HCT116 (cell line): ENCODE results near the gene IRGM. TPM values are rescaled to one million over a fixed set of nuclear protein-coding genes. Genes with fewer than 3 reads are reported as not detected.

Experiments used
- ATAC-seq: fragments of 200-7000 bp; cut with Tn5 transposase; 2 replicates; pipeline ENCODE4 v1.9.1; 2020; ENCODE audit warnings: mild to moderate bottlenecking, moderate library complexity
- BruUV-seq: library from RNA; stranded (reverse); fragments of 400-500 nt; replicated peaks from 2 replicates; lab custom pipeline; 2021; lab: Mats Ljungman, UMichigan
- CTCF ChIA-PET: fragments of 300-600 bp; sonication (Branson Sonifier 250); formaldehyde crosslinking; loops from one replicate; lab custom pipeline; 2021; ENCODE audit warnings: antibody characterized with exemption; lab: Charles Lee
- POLR2A ChIA-PET: fragments of 300-600, 350-600 bp; sonication (Branson Sonifier 250); formaldehyde crosslinking; loops from one replicate; lab custom pipeline; 2021; ENCODE audit warnings: antibody characterized with exemption; lab: Charles Lee
- RAD21 ChIA-PET, 2 experiments: fragments of 300-600 bp; sonication (Branson Sonifier 250); formaldehyde crosslinking; loops; one replicate each; lab custom pipeline; 2023; ENCODE audit warnings: low total read pairs in 2 of 2; ENCODE audit not compliant: uncharacterized antibody in 2 of 2, unreplicated experiment in 2 of 2, low non-redundant PET in 1 of 2; lab: Charles Lee
- DNase-seq: peaks from one replicate; pipeline ENCODE4 v3.0.0-alpha.2; 2010; ENCODE audit warnings: low read depth, low spot score
- H2AFZ ChIP-seq: fragments of 200-600 bp; shearing (Covaris generic), sonication (generic); 2 replicates; pipeline ENCODE4 v1.6.1; 2017; ENCODE audit warnings: low read depth, mixed run types, mixed read lengths, antibody characterized with exemption, low read length; ENCODE audit not compliant: poor library complexity, severe bottlenecking
- H3K27ac ChIP-seq: 2 replicates; pipeline ENCODE4 v1.5.1; 2012; ENCODE audit warnings: low read depth, low read length
- H3K27me3 ChIP-seq: fragments of 200-600 bp; sonication (generic); 2 replicates; pipeline ENCODE4 v1.6.1; 2016; ENCODE audit warnings: mixed run types, low read length, mixed read lengths; ENCODE audit not compliant: insufficient read depth
- H3K36me3 ChIP-seq, 2 experiments: fragments of 200-500 bp in 1 of 2; fragments of 200-600 bp in 1 of 2; sonication (Bioruptor generic) in 1 of 2; sonication (generic) in 1 of 2; 2 replicates each; pipeline versions ENCODE4 v1.5.1 to v1.6.1; 2014 to 2016; ENCODE audit warnings: low read length in 2 of 2, inconsistent platforms in 1 of 2, mixed read lengths in 1 of 2, mixed run types in 1 of 2; ENCODE audit not compliant: insufficient read depth in 2 of 2, control insufficient read depth in 1 of 2
- H3K4me1 ChIP-seq, 2 experiments: fragments of 200-600 bp in 1 of 2; sonication (generic) in 1 of 2; 2 replicates each; pipeline versions ENCODE4 v1.5.1 to v1.6.1; 2012 to 2017; ENCODE audit warnings: low read length in 2 of 2, inconsistent platforms in 1 of 2, mild to moderate bottlenecking in 1 of 2, mixed read lengths in 1 of 2, mixed run types in 1 of 2, moderate library complexity in 1 of 2; ENCODE audit not compliant: insufficient read depth in 2 of 2, control insufficient read depth in 1 of 2
- H3K4me2 ChIP-seq: fragments of 200-600 bp; sonication (generic); 2 replicates; pipeline ENCODE4 v1.6.1; 2017; ENCODE audit warnings: mixed run types, low read length, mixed read lengths
- H3K4me3 ChIP-seq, 2 experiments: fragments of 200-600 bp in 1 of 2; sonication (generic) in 1 of 2; replicated peaks in 1 of 2; 2 replicates each; pipeline ENCODE4 v1.5.1; 2011 to 2016; ENCODE audit warnings: low read length in 2 of 2, control low read depth in 1 of 2, low read depth in 1 of 2, mild to moderate bottlenecking in 1 of 2, mixed read lengths in 1 of 2, mixed run types in 1 of 2
- H3K79me2 ChIP-seq: fragments of 200-600 bp; sonication (generic); 2 replicates; pipeline ENCODE4 v1.6.1; 2017; ENCODE audit warnings: mild to moderate bottlenecking, mixed run types, low read length, moderate library complexity, mixed read lengths; ENCODE audit not compliant: insufficient read depth
- H3K9ac ChIP-seq: fragments of 200-600 bp; sonication (generic); 2 replicates; pipeline ENCODE4 v1.6.1; 2016; ENCODE audit warnings: low read length, mixed read lengths
- H3K9me2 ChIP-seq: fragments of 200-600 bp; sonication (generic), shearing (Covaris generic); 2 replicates; pipeline ENCODE4 v1.6.1; 2017; ENCODE audit warnings: mixed run types, mild to moderate bottlenecking, moderate library complexity; ENCODE audit not compliant: insufficient read depth
- H3K9me3 ChIP-seq, 2 experiments: fragments of 200-500 bp in 1 of 2; fragments of 200-600 bp in 1 of 2; sonication (Bioruptor generic) in 1 of 2; sonication (generic) in 1 of 2; 2 replicates each; pipeline ENCODE4 v1.6.1; 2014 to 2017; ENCODE audit warnings: low read length in 2 of 2, mixed read lengths in 2 of 2, inconsistent platforms in 1 of 2, low read depth in 1 of 2, mild to moderate bottlenecking in 1 of 2, mixed run types in 1 of 2, moderate library complexity in 1 of 2; ENCODE audit not compliant: control insufficient read depth in 1 of 2, insufficient read depth in 1 of 2
- H4K20me1 ChIP-seq: fragments of 200-600 bp; sonication (generic), shearing (Covaris generic); 2 replicates; pipeline ENCODE4 v1.6.1; 2017; ENCODE audit warnings: mixed run types, mild to moderate bottlenecking, moderate library complexity; ENCODE audit not compliant: insufficient read depth
- CBX3 ChIP-seq: IDR thresholded peaks from 2 replicates; pipeline ENCODE4 v1.6.1; 2012; ENCODE audit warnings: low read depth
- CEBPB ChIP-seq: IDR thresholded peaks from 2 replicates; pipeline ENCODE4 v1.6.1; 2012; ENCODE audit warnings: low read depth
- EGR1 ChIP-seq: IDR thresholded peaks from 2 replicates; pipeline ENCODE4 v1.6.1; 2012; ENCODE audit warnings: low read depth
- ELF1 ChIP-seq: IDR thresholded peaks from 2 replicates; pipeline ENCODE4 v1.6.1; 2012; ENCODE audit warnings: low read depth, borderline replicate concordance
- EZH2 ChIP-seq: fragments of 200-600 bp; sonication (generic); IDR thresholded peaks from 2 replicates; pipeline ENCODE4 v1.6.1; 2017; ENCODE audit warnings: antibody characterized with exemption, mixed run types
- EZH2phosphoT487 ChIP-seq: fragments of 200-600 bp; IDR thresholded peaks from 2 replicates; pipeline ENCODE4 v1.6.1; 2018; ENCODE audit warnings: antibody characterized with exemption, borderline replicate concordance
- FOSL1 ChIP-seq: IDR thresholded peaks from 2 replicates; pipeline ENCODE4 v1.6.1; 2012; ENCODE audit warnings: low read depth
- JUND ChIP-seq: IDR thresholded peaks from 2 replicates; pipeline ENCODE4 v1.6.1; 2012
- POLR2A ChIP-seq: IDR thresholded peaks from 2 replicates; pipeline ENCODE4 v1.7.0; 2011; ENCODE audit warnings: borderline replicate concordance; ENCODE audit not compliant: insufficient read depth, insufficient read length; ENCODE audit errors: extremely low read depth
- POLR2AphosphoS5 ChIP-seq: IDR thresholded peaks from 2 replicates; pipeline ENCODE4 v1.6.1; 2011; ENCODE audit warnings: mild to moderate bottlenecking, low read depth, low read length, moderate library complexity
- RAD21 ChIP-seq: IDR thresholded peaks from 2 replicates; pipeline ENCODE4 v1.6.1; 2012; ENCODE audit warnings: low read depth, mild to moderate bottlenecking
- SIN3A ChIP-seq: IDR thresholded peaks from 2 replicates; pipeline ENCODE4 v1.6.1; 2012; ENCODE audit warnings: low read depth
- SRF ChIP-seq: IDR thresholded peaks from 2 replicates; pipeline ENCODE4 v1.6.1; 2012; ENCODE audit warnings: low read depth
- TCF7L2 ChIP-seq: IDR thresholded peaks from 2 replicates; pipeline ENCODE4 v1.7.0; 2011; ENCODE audit warnings: borderline replicate concordance, inconsistent platforms; ENCODE audit not compliant: insufficient read depth, insufficient read length; ENCODE audit errors: extremely low read depth
- YY1 ChIP-seq: IDR thresholded peaks from 2 replicates; pipeline ENCODE4 v1.6.1; 2011; ENCODE audit warnings: low read length, low read depth, moderate library complexity, mild to moderate bottlenecking; ENCODE audit not compliant: insufficient replicate concordance; ENCODE audit errors: extremely low read depth
- ZFX ChIP-seq: fragments of 450-650 bp; IDR thresholded peaks from 2 replicates; pipeline ENCODE4 v1.6.1; 2017
- ZNF274 ChIP-seq: fragments of 200-500 bp; sonication (Bioruptor generic); IDR thresholded peaks from 2 replicates; pipeline ENCODE4 v1.6.1; 2014; ENCODE audit warnings: mild to moderate bottlenecking, low read depth, low read length, inconsistent platforms
- intact Hi-C: fragments of 100-400 bp; cut with micrococcal nuclease; formaldehyde crosslinking; loops from 2 replicates; pipeline ENCODE4 v1.10.0; 2022
- total RNA-seq: library from RNA; stranded (reverse); gene quantifications from one replicate; pipeline ENCODE4 v1.2.1, GENCODE V29; 2021; ENCODE audit not compliant: unreplicated experiment
- TF ChIP-seq, protein P1 (sequence below): IDR thresholded peaks from 2 replicates; pipeline ENCODE4 v1.6.1; 2011; ENCODE audit warnings: mild to moderate bottlenecking, low read length, moderate library complexity; ENCODE audit not compliant: insufficient replicate concordance; ENCODE audit errors: extremely low read depth
- TF ChIP-seq, protein P2 (sequence below), 3 experiments: fragments of 200-600 bp in 1 of 3; sonication (generic) in 1 of 3; IDR thresholded peaks in 2 of 3; conservative IDR thresholded peaks in 1 of 3; 2 replicates each; pipeline ENCODE4 v1.5.1; 2012 to 2017; ENCODE audit warnings: low read depth in 2 of 3, low read length in 2 of 3, antibody characterized with exemption in 1 of 3, borderline replicate concordance in 1 of 3, control low read depth in 1 of 3, mild to moderate bottlenecking in 1 of 3, mixed read lengths in 1 of 3, mixed run types in 1 of 3, moderate library complexity in 1 of 3; ENCODE audit not compliant: insufficient read depth in 1 of 3
- TF ChIP-seq, protein P3 (sequence below): IDR thresholded peaks from 2 replicates; pipeline ENCODE4 v1.6.1; 2012; ENCODE audit warnings: low read depth

The IRGM gene
- total RNA-seq, 1 experiment from 2014 or later, result not detected

DNA sequence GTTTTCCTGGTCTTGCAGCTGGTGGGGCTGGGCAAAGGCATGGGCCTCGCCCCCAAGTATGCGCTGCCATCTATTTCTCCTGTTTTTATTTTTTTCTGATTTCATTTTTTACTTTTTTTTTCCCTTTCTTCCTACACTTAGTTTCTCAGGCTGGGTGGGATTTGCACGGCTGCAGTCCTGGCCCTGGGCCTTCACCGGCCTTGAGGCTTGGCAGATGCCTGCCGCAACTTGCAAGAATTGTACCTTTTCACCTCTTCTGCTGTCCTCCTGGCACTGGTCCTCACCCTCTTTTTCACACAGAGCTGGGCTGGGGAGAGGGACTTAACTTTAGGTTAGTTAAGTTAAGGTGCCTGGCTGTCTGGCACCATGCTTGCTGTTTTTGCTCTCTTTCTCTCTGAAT is 10.3 kb upstream of the IRGM start:
- H3K9me2 ChIP-seq, result no peaks in the 10 kb centered on the region
- no peak overlapping the region for H2AFZ ChIP-seq
- ChIA-PET CTCF (no interaction called here), RAD21 (no interaction called here), POLR2A (no interaction called here)
- no peaks in the 10 kb centered on the region for H3K27me3 ChIP-seq
- no peak overlapping the region for H3K4me2 ChIP-seq
- no peak overlapping the region for H3K27ac ChIP-seq
- no peaks in the 10 kb centered on the region for H3K9me3 ChIP-seq
- H4K20me1 ChIP-seq, result no peaks in the 10 kb centered on the region
- TF ChIP-seq ZFX (no peak), ELF1 (no peak), CBX3 (no peak), FOSL1 (no peak), TCF7L2 (no peak), EZH2 (no peak), EGR1 (no peak), SIN3A (no peak), CEBPB (no peak), EZH2phosphoT487 (no peak), JUND (no peak), SRF (no peak), YY1 (no peak), ZNF274 (no peak), POLR2A (no peak), RAD21 (no peak), POLR2AphosphoS5 (no peak)
- TF ChIP-seq, protein P1, sequence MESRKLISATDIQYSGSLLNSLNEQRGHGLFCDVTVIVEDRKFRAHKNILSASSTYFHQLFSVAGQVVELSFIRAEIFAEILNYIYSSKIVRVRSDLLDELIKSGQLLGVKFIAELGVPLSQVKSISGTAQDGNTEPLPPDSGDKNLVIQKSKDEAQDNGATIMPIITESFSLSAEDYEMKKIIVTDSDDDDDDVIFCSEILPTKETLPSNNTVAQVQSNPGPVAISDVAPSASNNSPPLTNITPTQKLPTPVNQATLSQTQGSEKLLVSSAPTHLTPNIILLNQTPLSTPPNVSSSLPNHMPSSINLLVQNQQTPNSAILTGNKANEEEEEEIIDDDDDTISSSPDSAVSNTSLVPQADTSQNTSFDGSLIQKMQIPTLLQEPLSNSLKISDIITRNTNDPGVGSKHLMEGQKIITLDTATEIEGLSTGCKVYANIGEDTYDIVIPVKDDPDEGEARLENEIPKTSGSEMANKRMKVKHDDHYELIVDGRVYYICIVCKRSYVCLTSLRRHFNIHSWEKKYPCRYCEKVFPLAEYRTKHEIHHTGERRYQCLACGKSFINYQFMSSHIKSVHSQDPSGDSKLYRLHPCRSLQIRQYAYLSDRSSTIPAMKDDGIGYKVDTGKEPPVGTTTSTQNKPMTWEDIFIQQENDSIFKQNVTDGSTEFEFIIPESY, result no peak
- TF ChIP-seq, protein P2, sequence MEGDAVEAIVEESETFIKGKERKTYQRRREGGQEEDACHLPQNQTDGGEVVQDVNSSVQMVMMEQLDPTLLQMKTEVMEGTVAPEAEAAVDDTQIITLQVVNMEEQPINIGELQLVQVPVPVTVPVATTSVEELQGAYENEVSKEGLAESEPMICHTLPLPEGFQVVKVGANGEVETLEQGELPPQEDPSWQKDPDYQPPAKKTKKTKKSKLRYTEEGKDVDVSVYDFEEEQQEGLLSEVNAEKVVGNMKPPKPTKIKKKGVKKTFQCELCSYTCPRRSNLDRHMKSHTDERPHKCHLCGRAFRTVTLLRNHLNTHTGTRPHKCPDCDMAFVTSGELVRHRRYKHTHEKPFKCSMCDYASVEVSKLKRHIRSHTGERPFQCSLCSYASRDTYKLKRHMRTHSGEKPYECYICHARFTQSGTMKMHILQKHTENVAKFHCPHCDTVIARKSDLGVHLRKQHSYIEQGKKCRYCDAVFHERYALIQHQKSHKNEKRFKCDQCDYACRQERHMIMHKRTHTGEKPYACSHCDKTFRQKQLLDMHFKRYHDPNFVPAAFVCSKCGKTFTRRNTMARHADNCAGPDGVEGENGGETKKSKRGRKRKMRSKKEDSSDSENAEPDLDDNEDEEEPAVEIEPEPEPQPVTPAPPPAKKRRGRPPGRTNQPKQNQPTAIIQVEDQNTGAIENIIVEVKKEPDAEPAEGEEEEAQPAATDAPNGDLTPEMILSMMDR (IDR thresholded peaks at IDR 0.05 in 2 of 3, conservative IDR thresholded peaks at IDR 0.05 in 1 of 3; ENCODE audit: borderline replicate concordance in 1 of 3, insufficient read depth in 1 of 3, low read depth in 2 of 3, low read length in 2 of 3), result no peak
- TF ChIP-seq, protein P3, sequence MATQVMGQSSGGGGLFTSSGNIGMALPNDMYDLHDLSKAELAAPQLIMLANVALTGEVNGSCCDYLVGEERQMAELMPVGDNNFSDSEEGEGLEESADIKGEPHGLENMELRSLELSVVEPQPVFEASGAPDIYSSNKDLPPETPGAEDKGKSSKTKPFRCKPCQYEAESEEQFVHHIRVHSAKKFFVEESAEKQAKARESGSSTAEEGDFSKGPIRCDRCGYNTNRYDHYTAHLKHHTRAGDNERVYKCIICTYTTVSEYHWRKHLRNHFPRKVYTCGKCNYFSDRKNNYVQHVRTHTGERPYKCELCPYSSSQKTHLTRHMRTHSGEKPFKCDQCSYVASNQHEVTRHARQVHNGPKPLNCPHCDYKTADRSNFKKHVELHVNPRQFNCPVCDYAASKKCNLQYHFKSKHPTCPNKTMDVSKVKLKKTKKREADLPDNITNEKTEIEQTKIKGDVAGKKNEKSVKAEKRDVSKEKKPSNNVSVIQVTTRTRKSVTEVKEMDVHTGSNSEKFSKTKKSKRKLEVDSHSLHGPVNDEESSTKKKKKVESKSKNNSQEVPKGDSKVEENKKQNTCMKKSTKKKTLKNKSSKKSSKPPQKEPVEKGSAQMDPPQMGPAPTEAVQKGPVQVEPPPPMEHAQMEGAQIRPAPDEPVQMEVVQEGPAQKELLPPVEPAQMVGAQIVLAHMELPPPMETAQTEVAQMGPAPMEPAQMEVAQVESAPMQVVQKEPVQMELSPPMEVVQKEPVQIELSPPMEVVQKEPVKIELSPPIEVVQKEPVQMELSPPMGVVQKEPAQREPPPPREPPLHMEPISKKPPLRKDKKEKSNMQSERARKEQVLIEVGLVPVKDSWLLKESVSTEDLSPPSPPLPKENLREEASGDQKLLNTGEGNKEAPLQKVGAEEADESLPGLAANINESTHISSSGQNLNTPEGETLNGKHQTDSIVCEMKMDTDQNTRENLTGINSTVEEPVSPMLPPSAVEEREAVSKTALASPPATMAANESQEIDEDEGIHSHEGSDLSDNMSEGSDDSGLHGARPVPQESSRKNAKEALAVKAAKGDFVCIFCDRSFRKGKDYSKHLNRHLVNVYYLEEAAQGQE, result no peak
- no peaks in the 10 kb centered on the region for H3K36me3 ChIP-seq
- no TSS peak for BruUV-seq
- DNase-seq, result no peak
- no peak overlapping the region for H3K9ac ChIP-seq
- no peaks in the 10 kb centered on the region for H3K4me1 ChIP-seq
- no peak overlapping the region for H3K4me3 ChIP-seq
- no peaks in the 10 kb centered on the region for H3K79me2 ChIP-seq
- intact Hi-C loops, result no loop called here
- ATAC-seq, result no peak
